Transverse colon (tissue), 4 donors: ENCODE results near the gene CNTN5. TPM values are rescaled to one million over a fixed set of nuclear protein-coding genes. Genes with fewer than 3 reads are reported as not detected.

Experiments used
- DNase-seq: peaks from one replicate; pipeline ENCODE4 v3.0.0-alpha.2; 2019
- H3K27ac ChIP-seq, 4 donors: fragments of 200-600 bp; sonication (generic); 2 replicates each; pipeline ENCODE4 v1.5.1; 2016 to 2018; ENCODE audit warnings: inconsistent platforms in 4 of 4
- H3K27me3 ChIP-seq: fragments of 200-600 bp; sonication (generic); 2 replicates; pipeline ENCODE4 v1.5.1; 2017; ENCODE audit warnings: inconsistent platforms
- H3K36me3 ChIP-seq, 4 donors: fragments of 200-600 bp; sonication (generic); 2 replicates each; pipeline ENCODE4 v1.5.1; 2017 to 2019; ENCODE audit warnings: inconsistent platforms in 4 of 4
- H3K4me1 ChIP-seq, 4 donors: fragments of 200-600 bp; sonication (generic); 2 replicates each; pipeline ENCODE4 v1.5.1; 2017 to 2020; ENCODE audit warnings: inconsistent platforms in 4 of 4
- H3K4me3 ChIP-seq, 4 donors: fragments of 200-600 bp; sonication (generic); 1 replicate in 1 of 4; 2 replicates in 3 of 4; pipeline versions ENCODE4 v1.5.1 to v1.6.1; 2017 to 2019; ENCODE audit warnings: inconsistent platforms in 4 of 4
- H3K9me3 ChIP-seq, 2 donors: fragments of 200-600 bp; sonication (generic); 2 replicates each; pipeline ENCODE4 v1.5.1; 2017 to 2019; ENCODE audit warnings: inconsistent platforms in 2 of 2
- CTCF ChIP-seq, 5 experiments: fragments of 200-600 bp in 3 of 5; fragments of 450-650 bp in 2 of 5; sonication (generic) in 3 of 5; IDR thresholded peaks; 1 replicate in 2 of 5; 2 replicates in 3 of 5; pipeline ENCODE4 v1.5.1; 2016 to 2017; ENCODE audit warnings: antibody characterized with exemption in 5 of 5, inconsistent platforms in 3 of 5, mild to moderate bottlenecking in 2 of 5, moderate library complexity in 1 of 5
- EP300 ChIP-seq: sonication (generic); formaldehyde crosslinking; IDR thresholded peaks from one replicate; pipeline ENCODE4 v1.6.1; 2017; ENCODE audit warnings: antibody characterized with exemption, low read depth
- POLR2A ChIP-seq: fragments of 450-650 bp; IDR thresholded peaks from one replicate; pipeline ENCODE4 v1.6.1; 2016; ENCODE audit warnings: antibody characterized with exemption, mild to moderate bottlenecking, moderate library complexity
- POLR2AphosphoS5 ChIP-seq, 3 donors: sonication (generic); formaldehyde crosslinking; IDR thresholded peaks; one replicate each; pipeline ENCODE4 v1.6.1; 2016; ENCODE audit warnings: antibody characterized with exemption in 3 of 3
- WGBS, 2 donors: methylation state at CpG; one replicate each; pipeline ENCODE4 v1.1.5; 2018; ENCODE audit warnings: low coverage in 1 of 2; 5-methylcytosine and 5-hydroxymethylcytosine counted together
- in situ Hi-C, 4 donors: fragments of 200-750 bp; cut with MboI; loops; one replicate each; pipeline versions ENCODE4 v1.15.0 to v1.15.1; 2017; ENCODE audit warnings: low sequenced_read_pairs in 3 of 4, low pct_ligation_motif_present in 1 of 4, low pct_unique_long_range_greater_than_20kb in 1 of 4
- intact Hi-C: fragments of 100-400 bp; cut with DNase I; formaldehyde crosslinking; loops from one replicate; pipeline ENCODE4 v1.15.1; 2023; ENCODE audit warnings: low total_unique reads
- total RNA-seq, 4 donors: library from RNA; depleted of rRNA; stranded (reverse); fragments of >200 nt; gene quantifications; one replicate each; pipeline ENCODE4 v1.1.0, GENCODE V29; 2016

CNTN5 gene
- total RNA-seq, 4 donors from 2014 or later: 0.14 TPM; not detected in 3

GRCh38 chr11:100094121-100094865 lies 1073.5 kb downstream of the CNTN5 start:
- H3K9me3 ChIP-seq: no peaks in the 10 kb centered on the region
- in situ Hi-C loops: no loop called here
- DNase-seq: no peak
- H3K27me3 ChIP-seq: no peaks in the 10 kb centered on the region
- no peak overlapping the region for H3K27ac ChIP-seq
- no peak overlapping the region for H3K4me3 ChIP-seq
- 71 to 77% methylated on average over 3 to 4 of the region's 4 CpGs for WGBS, 2 donors
- no peaks in the 10 kb centered on the region for H3K36me3 ChIP-seq
- H3K4me1 ChIP-seq: no peaks in the 10 kb centered on the region
- no peak for TF ChIP-seq POLR2AphosphoS5 (IDR thresholded peaks at IDR 0.05)
- intact Hi-C loops: no loop called here

GRCh38 chr11:100095809-100096208 lies 1075.1 kb downstream of the CNTN5 start:
- in situ Hi-C loops (no loop called here), intact Hi-C loops (no loop called here)
- DNase-seq: no peak
- H3K4me3 ChIP-seq: no peak overlapping the region
- H3K36me3 ChIP-seq: no peaks in the 10 kb centered on the region
- H3K4me1 ChIP-seq: no peaks in the 10 kb centered on the region
- 88 to 89% methylated on average over 3 of the region's 3 CpGs for WGBS, 2 donors
- H3K27ac ChIP-seq: no peak overlapping the region
- H3K27me3 ChIP-seq: no peaks in the 10 kb centered on the region
- no peaks in the 10 kb centered on the region for H3K9me3 ChIP-seq
- TF ChIP-seq EP300 (no peak), POLR2A (no peak), CTCF (IDR thresholded peaks at IDR 0.05) (no peak), POLR2AphosphoS5 (IDR thresholded peaks at IDR 0.05) (no peak)

GRCh38 chr11:100098560-100098959 lies 1077.8 kb downstream of the CNTN5 start:
- H3K4me3 ChIP-seq: no peak overlapping the region
- H3K4me1 ChIP-seq: no peaks in the 10 kb centered on the region
- no peak overlapping the region for H3K27ac ChIP-seq
- in situ Hi-C loops (no loop called here), intact Hi-C loops (no loop called here)
- TF ChIP-seq EP300 (no peak), POLR2A (no peak), POLR2AphosphoS5 (IDR thresholded peaks at IDR 0.05) (no peak), CTCF (IDR thresholded peaks at IDR 0.05) (no peak)
- H3K36me3 ChIP-seq: no peaks in the 10 kb centered on the region
- WGBS, 2 donors: 83 to 87% methylated on average over 2 to 3 of the region's 3 CpGs
- H3K27me3 ChIP-seq: no peaks in the 10 kb centered on the region
- H3K9me3 ChIP-seq: no peaks in the 10 kb centered on the region
- no peak for DNase-seq

GRCh38 chr11:100105255-100105981 lies 1084.7 kb downstream of the CNTN5 start:
- no peak for TF ChIP-seq POLR2AphosphoS5 (IDR thresholded peaks at IDR 0.05)
- no peak for TF ChIP-seq CTCF (IDR thresholded peaks at IDR 0.05)
- TF ChIP-seq EP300: no peak
- no peak for TF ChIP-seq POLR2A
- WGBS, 2 donors: 50 to 60% methylated on average over 3 to 4 of the region's 4 CpGs
- no peak overlapping the region for H3K4me3 ChIP-seq

More at GRCh38 chr11:100105255-100105981, 1084.7 kb downstream of the CNTN5 start:
- in situ Hi-C loops (no loop called here), intact Hi-C loops (no loop called here)
- no peak for DNase-seq
- H3K9me3 ChIP-seq: no peaks in the 10 kb centered on the region
- no peaks in the 10 kb centered on the region for H3K27me3 ChIP-seq
- H3K36me3 ChIP-seq: no peaks in the 10 kb centered on the region
- H3K4me1 ChIP-seq: no peaks in the 10 kb centered on the region
- H3K27ac ChIP-seq: peak overlapping the region in 1 of 4 donors; percentile 53
